GM23248 (cell line): Measurements from ENCODE around the gene LRGUK. TPM values are rescaled to one million over a fixed set of nuclear protein-coding genes. Genes with fewer than 3 reads are reported as not detected.

Source experiments
- DNase-seq: peaks from one replicate; pipeline ENCODE4 v3.0.0-alpha.2; 2015
- H2AFZ ChIP-seq: fragments of 200-600 bp; sonication (generic); 2 replicates; pipeline ENCODE4 v1.6.1; 2016; ENCODE audit warnings: antibody characterized with exemption
- H3F3A ChIP-seq: fragments of 200-600 bp; sonication (generic); 2 replicates; pipeline ENCODE4 v1.6.1; 2016; ENCODE audit warnings: mild to moderate bottlenecking, antibody characterized with exemption, mixed run types; ENCODE audit not compliant: insufficient read depth
- H3K27ac ChIP-seq: fragments of 200-600 bp; sonication (generic); 2 replicates; pipeline ENCODE4 v1.5.1; 2016; ENCODE audit warnings: mild to moderate bottlenecking
- H3K27me3 ChIP-seq: fragments of 200-600 bp; sonication (generic); replicated peaks from 2 replicates; pipeline ENCODE4 v1.6.1; 2016; ENCODE audit warnings: mild to moderate bottlenecking; ENCODE audit not compliant: insufficient read depth
- H3K36me3 ChIP-seq: fragments of 200-600 bp; sonication (generic); 2 replicates; pipeline ENCODE4 v1.6.1; 2016; ENCODE audit warnings: low read depth, mild to moderate bottlenecking
- H3K4me1 ChIP-seq: fragments of 200-600 bp; sonication (generic); 2 replicates; pipeline ENCODE4 v1.6.1; 2016; ENCODE audit warnings: mild to moderate bottlenecking; ENCODE audit not compliant: insufficient read depth
- H3K4me2 ChIP-seq: fragments of 200-600 bp; sonication (generic); one replicate; pipeline ENCODE4 v1.6.1; 2016; ENCODE audit warnings: mild to moderate bottlenecking; ENCODE audit not compliant: unreplicated experiment
- H3K4me3 ChIP-seq: fragments of 200-600 bp; sonication (generic); 2 replicates; pipeline ENCODE4 v1.5.1; 2016; ENCODE audit warnings: mild to moderate bottlenecking
- H3K79me2 ChIP-seq: fragments of 200-600 bp; sonication (generic); 2 replicates; pipeline ENCODE4 v1.6.1; 2016; ENCODE audit warnings: mild to moderate bottlenecking; ENCODE audit not compliant: insufficient read depth
- H3K9ac ChIP-seq: fragments of 200-600 bp; sonication (generic); 2 replicates; pipeline ENCODE4 v1.6.1; 2016; ENCODE audit warnings: mild to moderate bottlenecking
- H3K9me2 ChIP-seq: fragments of 200-600 bp; sonication (generic); 2 replicates; pipeline ENCODE4 v1.6.1; 2016; ENCODE audit warnings: mixed run types, mild to moderate bottlenecking, moderate library complexity; ENCODE audit not compliant: insufficient read depth
- H3K9me3 ChIP-seq: fragments of 200-600 bp; sonication (generic); one replicate; pipeline ENCODE4 v1.6.1; 2017; ENCODE audit warnings: low read depth
- H4K20me1 ChIP-seq: fragments of 200-600 bp; sonication (generic); 2 replicates; pipeline ENCODE4 v1.6.0; 2016; ENCODE audit not compliant: insufficient read depth
- EZH2 ChIP-seq: fragments of 200-600 bp; sonication (generic); IDR thresholded peaks from 2 replicates; pipeline ENCODE4 v1.6.1; 2018; ENCODE audit warnings: antibody characterized with exemption, mild to moderate bottlenecking; ENCODE audit not compliant: insufficient read depth, poor library complexity, severe bottlenecking
- EZH2phosphoT487 ChIP-seq: fragments of 200-600 bp; sonication (generic); IDR thresholded peaks from 2 replicates; pipeline ENCODE4 v1.6.1; 2018; ENCODE audit warnings: antibody characterized with exemption, moderate library complexity, mild to moderate bottlenecking, low read depth; ENCODE audit not compliant: insufficient read depth
- WGBS, 2 experiments: methylation state at CpG; one replicate each; pipeline ENCODE4 v1.1.6; 2015 to 2017; ENCODE audit warnings: low lambda C conversion rate in 2 of 2, low coverage in 1 of 2; ENCODE audit errors: missing lambda C conversion rate in 2 of 2; 5-methylcytosine and 5-hydroxymethylcytosine counted together
- in situ Hi-C: fragments of 300-500 bp; cut with MboI; formaldehyde crosslinking; loops from 2 replicates; pipeline ENCODE4 v1.15.0; 2020
- polyA plus RNA-seq: library from polyadenylated mRNA; unstranded; fragments of >200 nt; fragmentation: Nextera tagmentation; extraction: Ambion mirVana; gene quantifications from 2 replicates; pipeline ENCODE4 v1.2.1, GENCODE V29; 2016
- total RNA-seq: library from RNA; depleted of rRNA; stranded (reverse); fragments of >200 nt; shearing (Covaris generic); gene quantifications from 2 replicates; pipeline ENCODE4 v1.2.3, GENCODE V29; 2014

The LRGUK gene
- total and polyA plus RNA-seq, 2 experiments from 2014 or later, result 0.11 TPM; not detected in 1

DNA sequence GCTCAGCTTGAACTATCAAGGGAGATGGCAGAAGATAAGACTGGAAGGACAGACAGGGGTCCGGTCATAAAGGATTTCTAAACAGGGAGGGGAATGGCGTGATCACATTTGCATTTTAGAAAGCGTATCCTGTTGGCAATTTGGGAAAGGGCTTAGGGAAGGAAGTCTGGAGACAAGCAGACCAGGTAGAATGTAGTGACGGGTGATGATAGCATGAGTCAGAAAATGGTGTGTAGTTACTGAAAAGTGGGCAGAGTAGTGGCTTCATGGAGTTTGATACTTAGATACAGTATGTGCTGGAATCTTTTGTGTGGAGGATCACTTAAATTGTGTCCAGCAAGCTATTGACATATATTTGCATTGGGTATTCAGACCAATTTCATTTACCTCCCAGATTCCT is 61.2 kb downstream of the LRGUK start:
- Histone ChIP-seq H3K9me3 (no peaks in the 10 kb centered on the region), H3K27ac (no peak overlapping the region), H3K27me3 (no peaks in the 10 kb centered on the region), H3K79me2 (no peaks in the 10 kb centered on the region), H2AFZ (no peak overlapping the region), H3K36me3 (no peaks in the 10 kb centered on the region), H3F3A (no peaks in the 10 kb centered on the region), H3K4me1 (peaks cover 13% of the 10 kb centered on the region), H3K9me2 (no peaks in the 10 kb centered on the region), H3K9ac (no peak overlapping the region), H4K20me1 (no peaks in the 10 kb centered on the region), H3K4me3 (no peak overlapping the region), H3K4me2 (no peak overlapping the region)
- no peak for TF ChIP-seq EZH2
- no peak for TF ChIP-seq EZH2phosphoT487
- in situ Hi-C loops, result no loop called here
- 89 to 95% methylated on average over 4 of the region's 4 CpGs for WGBS, 2 experiments
- no peak for DNase-seq

DNA sequence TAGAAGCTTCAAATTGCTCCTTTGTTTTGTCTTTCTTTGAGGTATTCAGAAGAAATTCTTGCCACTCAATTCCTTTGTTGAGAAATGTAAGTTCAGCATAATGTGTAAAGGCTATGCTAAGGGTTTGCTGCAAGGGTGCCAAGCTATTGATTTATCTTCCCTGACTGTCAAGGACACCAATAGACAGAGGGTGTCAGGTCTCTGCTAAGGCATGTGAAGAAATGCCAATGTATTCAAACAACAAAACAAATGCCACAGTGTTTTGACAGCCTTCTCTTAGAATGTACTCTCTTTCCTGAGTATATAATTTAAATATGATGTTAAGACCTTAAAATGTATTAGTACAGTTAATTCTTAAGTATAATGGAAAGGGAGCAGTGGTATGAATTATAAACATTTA is 62.4 kb downstream of the LRGUK start:
- DNase-seq, result no peak
- in situ Hi-C loops, result no loop called here
- no peaks in the 10 kb centered on the region for H4K20me1 ChIP-seq
- no peak overlapping the region for H3K9ac ChIP-seq
- no peak overlapping the region for H3K4me3 ChIP-seq
- no peaks in the 10 kb centered on the region for H3K9me3 ChIP-seq
- H3K79me2 ChIP-seq, result no peaks in the 10 kb centered on the region
- H3K36me3 ChIP-seq, result no peaks in the 10 kb centered on the region
- no peak overlapping the region for H2AFZ ChIP-seq
- H3K4me1 ChIP-seq, result peaks cover 13% of the 10 kb centered on the region
- H3K4me2 ChIP-seq, result no peak overlapping the region
- H3F3A ChIP-seq, result no peaks in the 10 kb centered on the region
- TF ChIP-seq EZH2 (no peak), EZH2phosphoT487 (no peak)
- H3K27me3 ChIP-seq, result no peaks in the 10 kb centered on the region
- no peak overlapping the region for H3K27ac ChIP-seq
- H3K9me2 ChIP-seq, result no peaks in the 10 kb centered on the region

DNA sequence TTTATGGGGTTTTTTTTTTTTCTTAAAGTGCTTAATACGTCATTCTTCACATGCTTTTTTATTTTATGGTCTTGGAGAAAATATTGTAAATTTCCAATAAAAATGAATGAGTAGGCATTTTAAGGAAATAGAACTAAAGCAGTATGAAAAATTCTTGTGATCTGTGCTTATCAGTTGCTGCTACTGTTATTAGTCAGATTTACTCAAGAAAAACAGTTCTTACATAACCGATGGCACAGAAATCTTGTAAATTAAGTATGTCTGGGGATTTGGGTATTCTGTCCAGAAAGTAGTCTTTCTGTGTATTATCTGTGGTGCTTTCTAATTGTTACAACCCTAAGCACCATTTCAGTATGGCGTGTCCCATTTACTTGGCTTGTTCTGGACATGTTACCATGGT is 64.7 kb downstream of the LRGUK start:
- no peak overlapping the region for H3K9ac ChIP-seq
- H3K4me3 ChIP-seq, result no peak overlapping the region
- H4K20me1 ChIP-seq, result no peaks in the 10 kb centered on the region
- H3K27me3 ChIP-seq, result no peaks in the 10 kb centered on the region
- H3K4me2 ChIP-seq, result no peak overlapping the region
- TF ChIP-seq EZH2 (no peak), EZH2phosphoT487 (no peak)
- H3K27ac ChIP-seq, result no peak overlapping the region
- no peaks in the 10 kb centered on the region for H3K36me3 ChIP-seq
- DNase-seq, result no peak
- H3K9me2 ChIP-seq, result no peaks in the 10 kb centered on the region
- H3K9me3 ChIP-seq, result no peaks in the 10 kb centered on the region
- in situ Hi-C loops, result no loop called here
- H2AFZ ChIP-seq, result no peak overlapping the region
- WGBS, 2 experiments, result 74 to 85% methylated on average over 3 of the region's 3 CpGs
- no peaks in the 10 kb centered on the region for H3F3A ChIP-seq
- no peaks in the 10 kb centered on the region for H3K4me1 ChIP-seq
- no peaks in the 10 kb centered on the region for H3K79me2 ChIP-seq

DNA sequence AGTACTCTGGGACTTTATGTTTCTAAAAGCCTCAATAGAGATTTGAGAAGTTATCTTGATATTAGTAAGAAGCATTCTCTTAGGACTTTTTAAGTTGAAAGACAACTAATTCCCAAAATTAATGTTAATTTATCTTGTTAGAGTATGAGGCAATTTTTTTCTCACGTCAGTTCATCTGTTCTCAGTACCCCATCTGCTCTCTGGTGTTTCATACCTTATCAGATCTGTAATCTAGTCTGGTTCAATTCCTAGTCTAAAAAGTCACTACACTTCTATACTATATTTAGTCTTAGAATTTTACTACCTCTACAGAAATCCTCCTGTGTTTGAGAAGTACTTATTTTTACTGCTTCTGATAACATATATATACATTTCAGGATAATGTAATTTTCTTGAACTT is 66.1 kb downstream of the LRGUK start:
- Histone ChIP-seq H3F3A (no peaks in the 10 kb centered on the region), H3K9me2 (no peaks in the 10 kb centered on the region), H3K36me3 (no peaks in the 10 kb centered on the region), H2AFZ (no peak overlapping the region), H3K9me3 (no peaks in the 10 kb centered on the region), H3K27ac (no peak overlapping the region), H3K9ac (no peak overlapping the region), H3K4me1 (no peaks in the 10 kb centered on the region), H3K4me3 (no peak overlapping the region), H3K79me2 (no peaks in the 10 kb centered on the region), H3K27me3 (no peaks in the 10 kb centered on the region), H4K20me1 (no peaks in the 10 kb centered on the region), H3K4me2 (no peak overlapping the region)
- no peak for DNase-seq
- 79 to 83% methylated on average over 1 of the region's 1 CpG for WGBS, 2 experiments
- TF ChIP-seq EZH2phosphoT487 (no peak), EZH2 (no peak)
- in situ Hi-C loops, result no loop called here

DNA sequence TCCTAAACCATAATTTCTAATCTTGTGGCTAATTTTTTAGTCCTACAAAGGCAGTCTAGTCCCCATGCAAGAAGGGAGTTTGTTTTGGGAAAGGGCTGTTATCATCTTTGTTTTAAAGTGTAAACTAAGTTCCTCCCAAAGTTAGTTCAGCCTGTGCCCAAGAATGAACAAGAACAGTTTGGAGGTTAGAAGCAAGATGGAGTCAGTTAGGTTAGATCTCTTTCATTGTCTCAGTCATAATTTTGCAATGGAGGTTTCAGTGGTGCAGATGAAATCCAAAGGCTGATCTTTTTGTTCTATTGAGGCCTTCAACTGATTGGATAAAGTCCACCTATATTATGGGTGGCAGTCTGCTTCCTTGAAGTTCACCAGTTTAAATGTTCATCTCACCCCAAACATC is 68.1 kb downstream of the LRGUK start:
- in situ Hi-C loops, result no loop called here
- no peaks in the 10 kb centered on the region for H3K36me3 ChIP-seq
- no peak for DNase-seq
- H3K79me2 ChIP-seq, result no peaks in the 10 kb centered on the region
- no peaks in the 10 kb centered on the region for H3K9me2 ChIP-seq
- no peak overlapping the region for H2AFZ ChIP-seq
- H3K27ac ChIP-seq, result no peak overlapping the region
- no peaks in the 10 kb centered on the region for H3F3A ChIP-seq
- no peaks in the 10 kb centered on the region for H3K9me3 ChIP-seq
- no peak overlapping the region for H3K4me3 ChIP-seq
- no peak overlapping the region for H3K9ac ChIP-seq
- no peak for TF ChIP-seq EZH2
- no peak for TF ChIP-seq EZH2phosphoT487
- H4K20me1 ChIP-seq, result no peaks in the 10 kb centered on the region
- H3K4me2 ChIP-seq, result no peak overlapping the region
- peaks cover 12% of the 10 kb centered on the region; the same call in 1 of the 2 replicates for H3K27me3 ChIP-seq
- H3K4me1 ChIP-seq, result no peaks in the 10 kb centered on the region
